Smooth muscle cell of bladder (primary cell): ENCODE results near the gene FPGS. TPM values are rescaled to one million over a fixed set of nuclear protein-coding genes. Genes with fewer than 3 reads are reported as not detected.

Source experiments
- total RNA-seq: library from RNA; depleted of rRNA; stranded (reverse); fragments of >200 nt; gene quantifications from 2 replicates; pipeline ENCODE4 v1.2.3, GENCODE V29; 2014

Gene FPGS
- 62.7 and 65.2 TPM in 2 replicates for total RNA-seq

GRCh38 chr9:127802576-127803443 is at the start of gene FPGS:
Gene FPGS, plus strand, starts transcription at chr9:127802882. Its CDS starts 43 bp downstream, at chr9:127802925.

GRCh38 chr9:127778280-127779135 is 24.2 kb upstream of the FPGS start, which contains the start of gene SH2D3C:
Gene SH2D3C, minus strand, starts transcription at chr9:127778666. Its CDS starts 39 bp downstream, at chr9:127778627.

GRCh38 chr9:127785933-127786772 is 16.5 kb upstream of the FPGS start, which contains the start of gene CDK9:
Gene CDK9, plus strand, starts transcription at chr9:127786034. Its CDS starts 115 bp downstream, at chr9:127786149.

GRCh38 chr9:127854184-127854806 is 51.6 kb downstream of the FPGS start, which contains the start of gene ENG:
Gene ENG, minus strand, starts transcription at chr9:127854658. Its CDS starts 303 bp downstream, at chr9:127854355.

Other genes with a start within 250 kb of the FPGS start
- gene STXBP1, start 190.6 kb upstream of the FPGS start, total RNA-seq: 15.2 and 20.8 TPM in 2 replicates
- gene CFAP157, start 95.9 kb upstream of the FPGS start, total RNA-seq: under 0.01 and 0.09 TPM in 2 replicates
- 18.8 and 27.4 TPM in 2 replicates for gene PTRH1, start 87.2 kb upstream of the FPGS start, total RNA-seq
- gene TTC16, start 86.8 kb upstream of the FPGS start, total RNA-seq: 0.09 and 0.14 TPM in 2 replicates
- gene TOR2A, start 67.6 kb upstream of the FPGS start, total RNA-seq: 2.6 and 2.7 TPM in 2 replicates
- gene SH2D3C, start 24.2 kb upstream of the FPGS start, total RNA-seq: under 0.01 and 0.37 TPM in 2 replicates
- 35.1 and 43.4 TPM in 2 replicates for gene CDK9, start 16.8 kb upstream of the FPGS start, total RNA-seq
- gene ENG, start 51.8 kb downstream of the FPGS start, total RNA-seq: 9.0 and 13.2 TPM in 2 replicates
- 40.0 and 59.4 TPM in 2 replicates for gene AK1, start 74.8 kb downstream of the FPGS start, total RNA-seq
- 39.3 and 50.1 TPM in 2 replicates for gene ST6GALNAC6, start 96.7 kb downstream of the FPGS start, total RNA-seq
- gene ST6GALNAC4, start 114.2 kb downstream of the FPGS start, total RNA-seq: 21.2 and 27.9 TPM in 2 replicates
- gene PIP5KL1, start 127.9 kb downstream of the FPGS start, total RNA-seq: 2.6 and 3.0 TPM in 2 replicates
- 10.1 and 10.2 TPM in 2 replicates for gene DPM2, start 135.0 kb downstream of the FPGS start, total RNA-seq
- 8.5 and 22.0 TPM in 2 replicates for gene EEIG1, start 178.1 kb downstream of the FPGS start, total RNA-seq